Ascending aorta (tissue), 2 donors: ENCODE results near the gene KLF3. TPM values are rescaled to one million over a fixed set of nuclear protein-coding genes. Genes with fewer than 3 reads are reported as not detected.

ENCODE experiments used
- DNase-seq, 2 donors: peaks; one replicate each; pipeline ENCODE4 v3.0.0-alpha.2; 2019; ENCODE audit warnings: low spot score in 2 of 2
- H3K27ac ChIP-seq, 2 donors: fragments of 200-600 bp; sonication (generic); one replicate each; pipeline ENCODE4 v1.5.1; 2016 to 2017; ENCODE audit warnings: mild to moderate bottlenecking in 1 of 2
- H3K27me3 ChIP-seq: fragments of 200-600 bp; sonication (generic); one replicate; pipeline ENCODE4 v1.5.1; 2017
- H3K36me3 ChIP-seq, 2 donors: fragments of 200-600 bp; sonication (generic); one replicate each; pipeline ENCODE4 v1.5.1; 2016
- H3K4me1 ChIP-seq, 2 donors: fragments of 200-600 bp; sonication (generic); one replicate each; pipeline ENCODE4 v1.5.1; 2016 to 2017; ENCODE audit warnings: mild to moderate bottlenecking in 1 of 2
- H3K4me3 ChIP-seq, 2 donors: fragments of 200-600 bp; sonication (generic); one replicate each; pipeline ENCODE4 v1.5.1; 2016 to 2017; ENCODE audit warnings: mild to moderate bottlenecking in 1 of 2
- H3K9me3 ChIP-seq, 2 donors: fragments of 200-600 bp; sonication (generic); one replicate each; pipeline ENCODE4 v1.5.1; 2016
- CTCF ChIP-seq, 3 experiments: fragments of 200-600 bp in 2 of 3; fragments of 450-650 bp in 1 of 3; sonication (generic) in 2 of 3; IDR thresholded peaks; one replicate each; pipeline ENCODE4 v1.5.1; 2016 to 2019; ENCODE audit warnings: antibody characterized with exemption in 3 of 3, mild to moderate bottlenecking in 1 of 3, moderate library complexity in 1 of 3
- intact Hi-C: fragments of 100-400 bp; cut with DNase I; formaldehyde crosslinking; loops from one replicate; pipeline ENCODE4 v1.15.1; 2023
- total RNA-seq: library from RNA; depleted of rRNA; stranded (reverse); fragments of >200 nt; gene quantifications from one replicate; pipeline ENCODE4 v1.1.0, GENCODE V29; 2016

The KLF3 gene
- total RNA-seq, 1 donor from 2014 or later, result 21.5 TPM

GRCh38 chr4:38668203-38668971 is 4.4 kb downstream of the KLF3 start:
- Histone ChIP-seq H3K9me3 (no peaks in the 10 kb centered on the region), H3K36me3 (no peaks in the 10 kb centered on the region), H3K4me3 (peak overlapping the region; percentile 83 to 99), H3K4me1 (peaks cover 29 to 55% of the 10 kb centered on the region in 2 donors), H3K27me3 (no peaks in the 10 kb centered on the region), H3K27ac (peak overlapping the region; percentile 96 to 99)
- DNase-seq, result no peak
- TF ChIP-seq CTCF (IDR thresholded peaks at IDR 0.05), result no peak
- intact Hi-C loops, result loop anchor here (10.0 kb wide), 2 partner anchors 376 to 774 kb away; partner anchors contain the start of gene TBC1D1

DNA sequence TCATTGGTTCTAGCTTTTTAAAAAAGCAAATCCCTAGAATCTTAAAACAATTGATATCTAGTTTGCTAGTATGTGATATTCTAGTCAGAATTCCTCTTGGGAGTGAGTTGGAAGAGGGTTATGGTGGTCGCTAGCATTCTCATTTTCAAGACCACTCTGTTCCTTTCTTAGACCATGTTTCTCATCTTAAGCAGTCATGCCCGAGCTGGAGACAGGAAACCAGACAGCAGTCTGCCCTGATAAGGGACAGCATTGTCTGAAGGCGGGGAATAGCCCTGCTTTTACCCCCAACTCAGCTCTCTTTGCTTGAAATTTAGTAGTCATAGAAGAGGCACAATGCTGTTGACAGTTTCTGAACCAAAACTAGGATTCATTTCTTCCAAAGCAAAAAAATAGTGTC is 5.2 kb downstream of the KLF3 start:
- H3K4me1 ChIP-seq, result peaks cover 36 to 63% of the 10 kb centered on the region in 2 donors
- peak overlapping the region; percentile 96 to 99 for H3K27ac ChIP-seq

DNA sequence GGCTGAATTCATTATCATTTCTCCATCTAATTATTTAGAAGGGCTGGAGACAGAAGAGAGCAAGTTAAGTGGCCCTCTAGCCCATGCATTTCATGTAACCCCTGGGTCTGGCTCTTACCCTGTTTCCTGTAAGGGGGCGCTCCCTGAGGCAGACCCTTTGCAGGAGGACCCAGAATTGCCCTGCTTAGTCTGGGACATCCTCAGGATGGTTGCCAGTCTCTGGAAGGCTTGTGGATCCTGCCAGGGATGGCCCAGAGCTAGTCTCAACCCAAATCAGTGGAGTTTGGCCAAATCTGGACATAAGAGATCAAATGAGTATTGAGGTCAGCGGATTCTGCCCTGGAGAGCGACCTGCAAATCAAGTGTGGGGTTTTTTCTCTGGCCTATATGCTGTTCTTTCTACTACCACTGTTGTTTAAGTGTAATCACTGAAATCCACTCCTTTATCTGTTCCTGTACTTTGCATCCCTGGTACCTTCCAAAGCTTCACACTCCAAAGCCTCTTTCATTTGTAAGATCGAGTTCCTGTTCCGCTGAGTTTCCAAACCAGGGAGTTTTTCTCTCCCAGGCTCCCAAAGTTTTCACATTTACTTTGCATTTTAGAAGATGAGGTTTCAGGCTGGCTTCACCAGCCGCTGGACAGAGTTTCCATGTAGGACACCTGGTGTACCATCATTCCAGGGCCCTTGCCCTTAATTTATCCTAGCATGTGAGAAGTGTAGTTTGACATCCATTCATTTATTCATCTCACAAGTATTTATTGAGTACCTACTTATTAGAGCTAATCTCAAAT is 6.3 kb downstream of the KLF3 start:
- peak overlapping the region in 1 of 2 donors; percentile 27 for H3K4me3 ChIP-seq
- no peaks in the 10 kb centered on the region for H3K36me3 ChIP-seq
- no peak for DNase-seq
- peak overlapping the region; percentile 91 to 99 for H3K27ac ChIP-seq
- intact Hi-C loops, result loop anchor here (5.0 kb wide), 2 partner anchors 403 to 608 kb away; no protein-coding TSS in a partner anchor
- no peaks in the 10 kb centered on the region for H3K9me3 ChIP-seq
- H3K27me3 ChIP-seq, result no peaks in the 10 kb centered on the region
- H3K4me1 ChIP-seq, result peaks cover 45 to 70% of the 10 kb centered on the region in 2 donors
- TF ChIP-seq CTCF (IDR thresholded peaks at IDR 0.05), result no peak

More for the DNA sequence above, 5.2 kb downstream of the KLF3 start:
- Histone ChIP-seq H3K27me3 (no peaks in the 10 kb centered on the region), H3K9me3 (no peaks in the 10 kb centered on the region), H3K4me3 (peak overlapping the region; percentile 20 to 35), H3K36me3 (no peaks in the 10 kb centered on the region)
- intact Hi-C loops, result loop anchor here (10.0 kb wide), 2 partner anchors 376 to 774 kb away; partner anchors contain the start of gene TBC1D1
- TF ChIP-seq CTCF (IDR thresholded peaks at IDR 0.05), result no peak
- no peak for DNase-seq

GRCh38 chr4:38670939-38671591 is 7.1 kb downstream of the KLF3 start:
- no peaks in the 10 kb centered on the region for H3K27me3 ChIP-seq
- H3K27ac ChIP-seq, result peak overlapping the region; percentile 91 to 99
- peak overlapping the region; percentile 17 to 27 for H3K4me3 ChIP-seq
- peaks cover 47 to 76% of the 10 kb centered on the region in 2 donors for H3K4me1 ChIP-seq
- intact Hi-C loops, result loop anchor here (5.0 kb wide), 2 partner anchors 404 to 609 kb away; no protein-coding TSS in a partner anchor
- TF ChIP-seq CTCF (IDR thresholded peaks at IDR 0.05), result no peak
- no peaks in the 10 kb centered on the region for H3K36me3 ChIP-seq
- no peak for DNase-seq
- H3K9me3 ChIP-seq, result no peaks in the 10 kb centered on the region

DNA sequence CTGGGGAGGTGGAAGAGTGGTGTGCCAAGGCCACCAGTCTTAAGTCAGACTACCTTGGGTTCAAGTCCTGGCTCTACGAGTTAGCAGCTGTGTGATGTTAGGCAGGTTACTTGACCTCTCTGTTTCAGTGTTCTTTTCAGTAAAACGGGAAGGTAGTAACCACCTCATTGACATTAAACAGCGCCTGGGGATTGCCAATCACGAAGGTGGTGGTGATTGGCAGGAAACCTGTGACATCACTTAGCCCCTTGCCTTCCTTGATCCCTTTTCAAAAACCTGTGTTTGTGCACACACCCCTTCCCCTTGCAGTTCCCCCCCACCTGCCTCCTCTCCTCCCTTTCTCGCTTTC is 7.6 kb downstream of the KLF3 start:
- Histone ChIP-seq H3K4me3 (peak overlapping the region; percentile 17 to 25), H3K4me1 (peaks cover 47 to 75% of the 10 kb centered on the region in 2 donors), H3K9me3 (no peaks in the 10 kb centered on the region), H3K36me3 (no peaks in the 10 kb centered on the region), H3K27ac (peak overlapping the region; percentile 91 to 99), H3K27me3 (no peaks in the 10 kb centered on the region)
- intact Hi-C loops, result loop anchor here (5.0 kb wide), 2 partner anchors 404 to 609 kb away; no protein-coding TSS in a partner anchor
- DNase-seq, result no peak
- no peak for TF ChIP-seq CTCF (IDR thresholded peaks at IDR 0.05)
